ENCODE results near the gene SGO1. TPM values are rescaled to one million over a fixed set of nuclear protein-coding genes. Genes with fewer than 3 reads are reported as not detected.

Gene SGO1
- total RNA-seq, 1 donor from 2014 or later: 22.1 TPM

GRCh38 chr3:20160230-20160629 lies 25.8 kb downstream of the SGO1 start:
- intact Hi-C loops (cut with micrococcal nuclease): loop anchor here (1.0 kb wide), 1 partner anchor 26 kb away; the partner anchor contains the start of gene SGO1

- intact Hi-C loops (cut with micrococcal nuclease): no loop called here
Measured at GRCh38 chr3:20154928-20155327, 31.1 kb downstream of the SGO1 start.

GRCh38 chr3:20154078-20154477 lies 31.9 kb downstream of the SGO1 start:
- intact Hi-C loops (cut with micrococcal nuclease): no loop called here

- intact Hi-C loops (cut with micrococcal nuclease): no loop called here
Measured at GRCh38 chr3:20148466-20148865, 37.5 kb downstream of the SGO1 start.

- intact Hi-C loops (cut with micrococcal nuclease): no loop called here
Measured at GRCh38 chr3:20147361-20147760, 38.6 kb downstream of the SGO1 start.

GRCh38 chr3:20146301-20146700 lies 39.7 kb downstream of the SGO1 start:
- intact Hi-C loops (cut with micrococcal nuclease): no loop called here

- intact Hi-C loops (cut with micrococcal nuclease): no loop called here
Measured at GRCh38 chr3:20145874-20146273, 40.1 kb downstream of the SGO1 start.

- intact Hi-C loops (cut with micrococcal nuclease): no loop called here
Measured at GRCh38 chr3:20143519-20143918, 42.5 kb downstream of the SGO1 start.

- intact Hi-C loops (cut with micrococcal nuclease): no loop called here
Measured at GRCh38 chr3:20142517-20142916, 43.5 kb downstream of the SGO1 start.

- intact Hi-C loops (cut with micrococcal nuclease): no loop called here
Measured at GRCh38 chr3:20141851-20142250, 44.2 kb downstream of the SGO1 start.

GRCh38 chr3:20141316-20141715 lies 44.7 kb downstream of the SGO1 start:
- intact Hi-C loops (cut with micrococcal nuclease): no loop called here

GRCh38 chr3:20140881-20141280 lies 45.1 kb downstream of the SGO1 start:
- intact Hi-C loops (cut with micrococcal nuclease): no loop called here

- intact Hi-C loops (cut with micrococcal nuclease): no loop called here
Measured at GRCh38 chr3:20137647-20138046, 48.4 kb downstream of the SGO1 start.

- intact Hi-C loops (cut with micrococcal nuclease): no loop called here
Measured at GRCh38 chr3:20136231-20136630, 49.8 kb downstream of the SGO1 start.

- intact Hi-C loops (cut with micrococcal nuclease): no loop called here
Measured at GRCh38 chr3:20130106-20130505, 55.9 kb downstream of the SGO1 start.

GRCh38 chr3:20128358-20128757 lies 57.6 kb downstream of the SGO1 start:
- intact Hi-C loops (cut with micrococcal nuclease): no loop called here

- intact Hi-C loops (cut with micrococcal nuclease): no loop called here
Measured at GRCh38 chr3:20125897-20126296, 60.1 kb downstream of the SGO1 start.

- intact Hi-C loops (cut with micrococcal nuclease): no loop called here
Measured at GRCh38 chr3:20125289-20125688, 60.7 kb downstream of the SGO1 start.

GRCh38 chr3:20123131-20123652 lies 62.8 kb downstream of the SGO1 start:
- intact Hi-C loops (cut with micrococcal nuclease): no loop called here

- intact Hi-C loops (cut with micrococcal nuclease): no loop called here
Measured at GRCh38 chr3:20121088-20121487, 64.9 kb downstream of the SGO1 start.
